ENCODE results near the gene CHRNB1. TPM values are rescaled to one million over a fixed set of nuclear protein-coding genes. Genes with fewer than 3 reads are reported as not detected.
A peak's percentile ranks its signal among the peaks of the same experiment; 100 is the strongest.

Gene CHRNB1
- total RNA-seq, 2 donors from 2014 or later = 25.5 to 26.8 TPM

DNA sequence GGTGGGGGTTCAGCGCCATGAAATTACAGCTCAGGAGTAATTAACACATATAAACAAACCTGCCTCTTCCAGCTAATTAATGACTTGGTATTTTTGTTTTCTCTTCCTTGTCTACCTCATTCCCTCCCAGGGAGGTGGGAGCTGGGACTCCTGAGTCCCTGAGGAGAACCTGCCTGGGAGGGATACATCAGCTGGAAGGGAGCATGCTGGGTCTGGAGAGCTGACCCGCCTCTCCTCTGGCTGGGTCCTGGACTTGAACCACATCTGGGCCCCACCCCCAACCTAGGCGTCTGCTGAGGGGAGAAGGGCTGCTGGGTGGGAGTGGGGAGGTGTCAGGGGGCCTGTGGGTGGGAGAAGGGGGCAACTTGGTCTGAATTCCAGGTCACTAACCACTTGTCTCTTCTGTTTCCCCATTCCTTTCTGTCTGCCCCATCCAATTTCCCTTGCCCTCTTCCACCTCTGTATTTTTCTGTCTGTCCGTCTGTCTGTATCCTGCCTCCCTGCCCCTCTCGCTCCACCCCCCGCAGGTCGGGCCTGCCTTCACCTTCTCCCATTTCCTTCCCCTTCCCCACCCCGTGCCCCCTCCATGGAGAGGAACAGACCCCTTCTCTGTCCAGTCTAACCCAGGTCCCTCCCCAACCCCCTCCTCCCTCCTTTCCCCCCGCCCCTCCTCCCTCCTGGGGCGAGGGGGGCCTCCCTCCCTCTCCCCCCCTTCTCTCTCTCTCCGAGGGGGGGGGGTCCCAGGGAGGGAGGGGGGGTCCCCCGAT is 37.2 kb upstream of the CHRNB1 start, which contains the start of gene NLGN2:
Gene NLGN2 (plus strand): TSS at position 361 of the 767 bp plus-strand sequence. CDS start 411 bp downstream, outside the sequence.
- DNase-seq = no peak
- peaks cover 6% of the 10 kb centered on the region for H3K27me3 Mint-ChIP-seq (ENCODE audit: low read depth)
- H3K27ac Mint-ChIP-seq = no peak within 1 kb of the TSS
- no peak for ATAC-seq (replicated peaks in 1 of 2)
- peaks cover 16% of the 10 kb centered on the region for H3K4me1 Mint-ChIP-seq (ENCODE audit: low read depth)
- no peaks in the 10 kb centered on the region for H3K9me3 Mint-ChIP-seq
- H3K4me3 Mint-ChIP-seq = peak within 1 kb of the TSS in 1 of 2 donors; percentile 47
- peaks cover 0 to 1% of the 10 kb centered on the region in 2 donors for H3K36me3 Mint-ChIP-seq (ENCODE audit: insufficient read depth in 2 of 2)

GRCh38 chr17:7408252-7408727 is 36.6 kb upstream of the CHRNB1 start:
- DNase-seq = peak; percentile 9 to 46
- Mint-ChIP-seq H3K36me3 (ENCODE audit: insufficient read depth in 2 of 2) (peaks cover 0 to 1% of the 10 kb centered on the region in 2 donors), H3K27me3 (ENCODE audit: low read depth) (peaks cover 6% of the 10 kb centered on the region), H3K4me1 (ENCODE audit: low read depth) (peaks cover 10% of the 10 kb centered on the region), H3K27ac (no peak overlapping the region), H3K4me3 (no peak overlapping the region), H3K9me3 (no peaks in the 10 kb centered on the region)
- ATAC-seq (replicated peaks in 1 of 2) = no peak

GRCh38 chr17:7408863-7409262 is 36.0 kb upstream of the CHRNB1 start:
- Mint-ChIP-seq H3K36me3 (ENCODE audit: insufficient read depth in 2 of 2) (peaks cover 0 to 1% of the 10 kb centered on the region in 2 donors), H3K4me3 (no peak overlapping the region), H3K27ac (no peak overlapping the region), H3K27me3 (ENCODE audit: low read depth) (peaks cover 6% of the 10 kb centered on the region), H3K4me1 (ENCODE audit: low read depth) (peaks cover 10% of the 10 kb centered on the region), H3K9me3 (no peaks in the 10 kb centered on the region)
- ATAC-seq (replicated peaks in 1 of 2) = no peak
- no peak for DNase-seq

DNA sequence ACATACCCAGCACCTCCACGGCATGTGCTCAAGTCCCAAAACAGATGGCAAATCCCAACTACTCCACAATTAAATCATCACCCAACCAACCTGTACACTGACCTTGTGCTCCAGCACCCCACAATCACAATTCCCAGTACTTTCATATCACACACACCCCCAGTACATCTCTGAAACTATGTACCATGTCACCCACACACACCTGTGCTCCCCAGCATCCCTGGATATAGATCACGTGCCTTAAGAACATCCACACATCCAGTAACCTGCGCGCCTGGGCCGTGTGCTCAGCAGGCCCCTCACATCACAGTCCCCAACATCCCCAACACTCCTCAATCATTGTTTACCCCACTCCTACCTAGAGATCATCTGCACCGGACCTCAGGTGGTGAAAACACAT is 35.1 kb upstream of the CHRNB1 start:
- Mint-ChIP-seq H3K4me3 (no peak overlapping the region), H3K4me1 (ENCODE audit: low read depth) (peaks cover 10% of the 10 kb centered on the region), H3K36me3 (ENCODE audit: insufficient read depth in 2 of 2) (no peaks in the 10 kb centered on the region), H3K27ac (no peak overlapping the region), H3K9me3 (no peaks in the 10 kb centered on the region), H3K27me3 (ENCODE audit: low read depth) (peaks cover 6% of the 10 kb centered on the region)
- no peak for DNase-seq
- no peak for ATAC-seq (replicated peaks in 1 of 2)

GRCh38 chr17:7410634-7411426 is 34.0 kb upstream of the CHRNB1 start:
- Mint-ChIP-seq H3K36me3 (ENCODE audit: insufficient read depth in 2 of 2) (no peaks in the 10 kb centered on the region), H3K4me3 (no peak overlapping the region), H3K9me3 (no peaks in the 10 kb centered on the region), H3K27me3 (ENCODE audit: low read depth) (peaks cover 4% of the 10 kb centered on the region), H3K4me1 (ENCODE audit: low read depth) (peaks cover 4% of the 10 kb centered on the region), H3K27ac (no peak overlapping the region)
- DNase-seq (no peak), ATAC-seq (replicated peaks in 1 of 2) (no peak)

GRCh38 chr17:7411427-7411750 is 33.5 kb upstream of the CHRNB1 start:
- no peaks in the 10 kb centered on the region for H3K4me1 Mint-ChIP-seq (ENCODE audit: low read depth)
- no peak overlapping the region for H3K27ac Mint-ChIP-seq
- H3K9me3 Mint-ChIP-seq = no peaks in the 10 kb centered on the region

DNA sequence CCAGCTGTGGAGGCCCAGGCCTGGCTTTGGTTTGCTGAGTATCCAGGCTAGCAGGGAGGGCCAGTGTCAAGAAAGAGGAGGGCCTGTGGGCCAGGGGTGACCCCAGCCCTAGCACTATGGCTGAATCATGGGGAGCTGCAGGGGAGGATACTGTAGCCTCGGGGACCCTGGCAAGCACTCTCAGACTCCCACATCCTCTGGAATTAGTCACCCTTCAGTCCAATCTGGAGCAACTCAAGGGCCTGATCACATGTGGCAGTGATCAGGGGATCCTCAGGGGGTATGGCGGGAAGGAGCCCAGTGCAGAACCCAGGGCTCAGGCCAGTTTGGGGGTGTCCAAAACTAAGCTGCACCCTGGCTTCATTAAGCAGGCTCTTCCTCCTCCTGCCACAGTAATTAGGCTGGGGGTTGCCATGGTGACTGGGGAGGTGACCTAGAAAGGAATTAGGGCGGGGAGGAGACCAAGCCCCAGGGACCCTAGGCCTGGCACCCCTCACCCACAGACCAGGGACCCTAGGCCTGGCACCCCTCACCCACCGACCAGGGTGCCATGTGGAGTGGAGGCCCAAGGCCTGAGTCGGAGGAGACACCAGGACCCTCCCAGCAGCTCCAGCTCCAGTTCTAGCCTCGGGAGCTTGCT is 31.4 kb upstream of the CHRNB1 start:
- H3K27me3 Mint-ChIP-seq (ENCODE audit: low read depth) = no peaks in the 10 kb centered on the region
- H3K4me1 Mint-ChIP-seq (ENCODE audit: low read depth) = no peaks in the 10 kb centered on the region
- H3K9me3 Mint-ChIP-seq = no peaks in the 10 kb centered on the region
- H3K4me3 Mint-ChIP-seq = no peak overlapping the region
- H3K36me3 Mint-ChIP-seq (ENCODE audit: insufficient read depth in 2 of 2) = no peaks in the 10 kb centered on the region
- no peak for ATAC-seq (replicated peaks in 1 of 2)
- DNase-seq = no peak
- H3K27ac Mint-ChIP-seq = no peak overlapping the region

More at GRCh38 chr17:7411427-7411750, 33.5 kb upstream of the CHRNB1 start:
- DNase-seq = no peak
- ATAC-seq (replicated peaks in 1 of 2) = no peak
- Mint-ChIP-seq H3K36me3 (ENCODE audit: insufficient read depth in 2 of 2) (no peaks in the 10 kb centered on the region), H3K4me3 (no peak overlapping the region), H3K27me3 (ENCODE audit: low read depth) (no peaks in the 10 kb centered on the region)

DNA sequence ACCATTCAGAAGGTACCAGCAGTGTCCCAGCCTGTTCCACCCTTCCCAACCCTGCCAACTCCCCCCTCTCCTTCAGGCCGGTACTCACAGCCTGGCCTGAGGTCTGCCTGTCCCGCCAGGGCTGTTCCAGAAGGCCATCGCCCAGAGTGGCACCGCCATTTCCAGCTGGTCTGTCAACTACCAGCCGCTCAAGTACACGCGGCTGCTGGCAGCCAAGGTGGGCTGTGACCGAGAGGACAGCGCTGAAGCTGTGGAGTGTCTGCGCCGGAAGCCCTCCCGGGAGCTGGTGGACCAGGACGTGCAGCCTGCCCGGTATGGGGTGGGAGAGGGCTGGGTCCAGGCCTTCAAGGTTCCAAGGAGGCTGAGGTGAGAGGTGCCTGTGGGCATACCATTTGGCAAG is 30.0 kb upstream of the CHRNB1 start:
- H3K36me3 Mint-ChIP-seq (ENCODE audit: insufficient read depth in 2 of 2) = no peaks in the 10 kb centered on the region
- no peaks in the 10 kb centered on the region for H3K4me1 Mint-ChIP-seq (ENCODE audit: low read depth)
- no peak overlapping the region for H3K27ac Mint-ChIP-seq
- no peaks in the 10 kb centered on the region for H3K27me3 Mint-ChIP-seq (ENCODE audit: low read depth)
- ATAC-seq (replicated peaks in 1 of 2) (no peak), DNase-seq (no peak)
- H3K4me3 Mint-ChIP-seq = no peak overlapping the region
- no peaks in the 10 kb centered on the region for H3K9me3 Mint-ChIP-seq

- no peaks in the 10 kb centered on the region for H3K9me3 Mint-ChIP-seq
- DNase-seq = no peak
Measured at GRCh38 chr17:7415784-7416183, 29.1 kb upstream of the CHRNB1 start.

DNA sequence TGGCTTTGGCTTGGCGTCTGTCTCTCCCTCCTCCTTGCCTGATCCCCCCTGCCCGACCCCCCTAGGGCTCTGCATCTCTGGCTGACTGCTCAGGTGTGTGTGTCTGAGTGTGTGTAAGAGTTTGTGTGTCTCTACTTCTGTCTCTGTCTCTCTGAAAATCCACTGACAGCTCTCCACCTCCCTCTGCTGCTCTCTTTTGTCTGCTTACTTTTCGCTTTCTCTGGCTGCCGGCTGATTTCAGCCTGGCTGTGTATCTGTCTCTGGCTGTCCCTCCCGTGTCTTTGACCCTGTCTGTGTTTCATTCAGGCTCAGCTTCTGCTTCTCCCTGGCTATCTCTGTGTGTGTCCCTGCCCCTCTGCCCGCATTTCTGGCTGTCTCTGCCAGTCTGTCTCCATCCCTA is 28.5 kb upstream of the CHRNB1 start:
- H3K36me3 Mint-ChIP-seq (ENCODE audit: insufficient read depth in 2 of 2) = no peaks in the 10 kb centered on the region
- H3K4me1 Mint-ChIP-seq (ENCODE audit: low read depth) = no peaks in the 10 kb centered on the region
- H3K27ac Mint-ChIP-seq = no peak overlapping the region
- H3K9me3 Mint-ChIP-seq = no peaks in the 10 kb centered on the region
- H3K27me3 Mint-ChIP-seq (ENCODE audit: low read depth) = no peaks in the 10 kb centered on the region
- DNase-seq (no peak), ATAC-seq (replicated peaks in 1 of 2) (no peak)
- H3K4me3 Mint-ChIP-seq = no peak overlapping the region

More at GRCh38 chr17:7415784-7416183, 29.1 kb upstream of the CHRNB1 start:
- Mint-ChIP-seq H3K27ac (no peak overlapping the region), H3K4me1 (ENCODE audit: low read depth) (no peaks in the 10 kb centered on the region), H3K27me3 (ENCODE audit: low read depth) (no peaks in the 10 kb centered on the region), H3K36me3 (ENCODE audit: insufficient read depth in 2 of 2) (no peaks in the 10 kb centered on the region), H3K4me3 (no peak overlapping the region)
- ATAC-seq (replicated peaks in 1 of 2) = no peak

DNA sequence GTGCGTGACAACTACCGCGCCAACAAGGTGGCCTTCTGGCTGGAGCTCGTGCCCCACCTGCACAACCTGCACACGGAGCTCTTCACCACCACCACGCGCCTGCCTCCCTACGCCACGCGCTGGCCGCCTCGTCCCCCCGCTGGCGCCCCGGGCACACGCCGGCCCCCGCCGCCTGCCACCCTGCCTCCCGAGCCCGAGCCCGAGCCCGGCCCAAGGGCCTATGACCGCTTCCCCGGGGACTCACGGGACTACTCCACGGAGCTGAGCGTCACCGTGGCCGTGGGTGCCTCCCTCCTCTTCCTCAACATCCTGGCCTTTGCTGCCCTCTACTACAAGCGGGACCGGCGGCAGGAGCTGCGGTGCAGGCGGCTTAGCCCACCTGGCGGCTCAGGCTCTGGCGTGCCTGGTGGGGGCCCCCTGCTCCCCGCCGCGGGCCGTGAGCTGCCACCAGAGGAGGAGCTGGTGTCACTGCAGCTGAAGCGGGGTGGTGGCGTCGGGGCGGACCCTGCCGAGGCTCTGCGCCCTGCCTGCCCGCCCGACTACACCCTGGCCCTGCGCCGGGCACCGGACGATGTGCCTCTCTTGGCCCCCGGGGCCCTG is 27.7 kb upstream of the CHRNB1 start:
- Mint-ChIP-seq H3K9me3 (no peaks in the 10 kb centered on the region), H3K27me3 (ENCODE audit: low read depth) (no peaks in the 10 kb centered on the region), H3K36me3 (ENCODE audit: insufficient read depth in 2 of 2) (no peaks in the 10 kb centered on the region), H3K4me3 (no peak overlapping the region), H3K4me1 (ENCODE audit: low read depth) (no peaks in the 10 kb centered on the region), H3K27ac (no peak overlapping the region)
- ATAC-seq (replicated peaks in 1 of 2) (no peak), DNase-seq (no peak)

- H3K27ac Mint-ChIP-seq = no peak overlapping the region
- no peaks in the 10 kb centered on the region for H3K27me3 Mint-ChIP-seq (ENCODE audit: low read depth)
- no peak for DNase-seq
- H3K9me3 Mint-ChIP-seq = no peaks in the 10 kb centered on the region
- no peaks in the 10 kb centered on the region for H3K4me1 Mint-ChIP-seq (ENCODE audit: low read depth)
- no peak for ATAC-seq (replicated peaks in 1 of 2)
- H3K4me3 Mint-ChIP-seq = no peak overlapping the region
- no peaks in the 10 kb centered on the region for H3K36me3 Mint-ChIP-seq (ENCODE audit: insufficient read depth in 2 of 2)
Measured at GRCh38 chr17:7418472-7419152, 26.2 kb upstream of the CHRNB1 start.
